Fibroblast of villous mesenchyme (primary cell): ENCODE measurements around the gene IRF1. TPM values are rescaled to one million over a fixed set of nuclear protein-coding genes. Genes with fewer than 3 reads are reported as not detected.
A peak's percentile ranks its signal among the peaks of the same experiment; 100 is the strongest.
"Not testable (repeated sequence)": the region's sequence is repeated elsewhere in the genome, so short reads cannot be mapped to it uniquely, and the experiment has no call there.

Source experiments
- DNase-seq: peaks from one replicate; pipeline ENCODE4 v3.0.0-alpha.2; 2010; ENCODE audit warnings: low read depth
- H3K4me3 ChIP-seq: 2 replicates; pipeline ENCODE4 v1.5.1; 2011; ENCODE audit warnings: low read depth, mild to moderate bottlenecking, low read length
- CTCF ChIP-seq: IDR thresholded peaks from 2 replicates; pipeline ENCODE4 v1.5.1; 2012; ENCODE audit warnings: low read depth, mild to moderate bottlenecking, low read length; ENCODE audit not compliant: insufficient read depth
- total RNA-seq: library from RNA; depleted of rRNA; stranded (reverse); fragments of >200 nt; gene quantifications from 2 replicates; pipeline ENCODE4 v1.2.3, GENCODE V29; 2012

IRF1 gene
- total RNA-seq, 1 donor = 56.6 TPM

DNA sequence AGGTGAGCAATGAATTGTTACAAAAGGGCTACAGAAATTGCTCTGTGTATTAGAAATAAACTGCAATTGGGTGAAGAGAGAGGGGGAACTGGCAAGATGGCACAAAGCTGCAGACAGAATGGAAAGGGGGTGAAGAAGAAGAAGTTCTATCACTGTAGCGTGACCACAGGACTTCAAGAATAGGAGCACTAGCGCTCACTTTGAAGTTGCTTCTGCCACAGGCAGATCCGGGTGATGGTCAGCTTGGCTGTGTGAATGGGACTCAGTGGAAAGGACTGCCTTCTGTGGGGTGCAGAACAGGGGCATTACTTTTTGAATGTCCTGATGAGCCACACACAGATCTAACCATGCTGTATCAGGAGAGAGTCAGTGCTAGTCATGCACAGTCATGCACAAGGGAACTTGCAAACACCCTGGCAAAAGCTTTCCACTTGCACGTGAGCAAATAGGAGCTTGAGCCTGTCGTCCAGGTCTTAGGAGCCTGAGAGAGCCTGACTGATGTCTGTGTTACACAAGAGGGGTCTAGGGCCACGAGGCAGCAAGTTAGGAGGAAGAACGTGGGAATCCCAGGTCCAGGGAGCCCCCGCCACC, 36.5 kb upstream of the IRF1 start:
- DNase-seq = no peak
- H3K4me3 ChIP-seq = no peak overlapping the region

GRCh38 chr5:132526290-132526973, 35.9 kb upstream of the IRF1 start:
- H3K4me3 ChIP-seq = no peak overlapping the region
- DNase-seq = peak; percentile 53
- peak; percentile 88 for TF ChIP-seq CTCF

More for the DNA sequence above, 36.5 kb upstream of the IRF1 start:
- TF ChIP-seq CTCF = no peak

GRCh38 chr5:132525299-132525724, 34.7 kb upstream of the IRF1 start:
- no peak for TF ChIP-seq CTCF
- H3K4me3 ChIP-seq = no peak overlapping the region
- DNase-seq = no peak

DNA sequence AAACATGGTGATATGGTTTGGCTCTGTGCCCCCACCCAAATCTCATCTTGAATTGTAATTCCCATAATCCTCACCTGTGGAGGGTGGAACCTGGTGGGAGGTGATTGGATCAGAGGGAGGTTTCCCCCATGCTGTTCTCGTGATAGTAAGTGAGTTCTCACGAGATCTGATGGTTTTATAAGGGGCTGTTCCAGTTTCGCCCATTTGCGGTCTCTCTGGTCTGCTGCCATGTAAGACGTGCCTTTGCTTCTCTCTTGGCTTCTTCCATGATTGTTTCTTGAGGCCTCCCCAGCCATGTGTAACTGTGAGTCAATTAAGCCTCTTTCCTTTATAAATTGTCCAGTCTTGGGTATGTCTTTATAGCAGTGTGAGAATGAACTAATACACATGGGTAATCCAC, 34.3 kb upstream of the IRF1 start:
- not testable (repeated sequence) for DNase-seq, H3K4me3 ChIP-seq

- not testable (repeated sequence) for DNase-seq, H3K4me3 ChIP-seq
These were observed 31.5 kb upstream of the IRF1 start for GRCh38 chr5:132522067-132522466.

DNA sequence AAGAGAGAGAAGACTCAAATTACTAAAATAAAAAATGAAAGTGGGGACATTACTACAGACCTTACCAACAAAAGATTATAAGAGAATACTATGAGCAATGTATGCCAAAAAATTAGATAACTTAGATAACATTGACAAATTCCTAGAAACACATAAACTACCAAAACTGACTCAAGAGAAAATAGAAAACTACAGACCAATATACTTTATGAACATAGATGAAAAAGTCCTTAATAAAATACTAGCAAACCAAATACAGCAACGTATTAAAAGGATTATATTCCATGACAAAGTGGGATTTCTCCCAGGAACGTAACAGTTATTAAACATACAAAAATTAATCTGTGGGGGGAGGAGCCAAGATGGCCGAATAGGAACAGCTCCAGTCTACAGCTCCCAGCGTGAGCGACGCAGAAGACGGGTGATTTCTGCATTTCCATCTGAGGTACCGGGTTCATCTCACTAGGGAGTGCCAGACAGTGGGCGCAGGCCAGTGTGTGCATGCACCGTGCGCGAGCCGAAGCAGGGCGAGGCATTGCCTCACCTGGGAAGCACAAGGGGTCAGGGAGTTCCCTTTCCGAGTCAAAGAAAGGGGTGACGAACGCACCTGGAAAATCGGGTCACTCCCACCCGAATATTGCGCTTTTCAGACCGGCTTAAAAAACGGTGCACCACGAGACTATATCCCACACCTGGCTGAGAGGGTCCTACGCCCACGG, 23.2 kb upstream of the IRF1 start:
- not testable (repeated sequence) for H3K4me3 ChIP-seq, DNase-seq

- no peak overlapping the region for H3K4me3 ChIP-seq
These were observed 19.5 kb upstream of the IRF1 start for GRCh38 chr5:132510076-132510475.

More at GRCh38 chr5:132510076-132510475, 19.5 kb upstream of the IRF1 start:
- peak; percentile 96 for DNase-seq
- no peak for TF ChIP-seq CTCF
